HG03039 (cell line): Measurements from ENCODE around the gene ACSBG1.

Source experiments
- ATAC-seq: cut with Tn5 transposase; IDR thresholded peaks from one replicate; pipeline ENCODE4 v1.9.1; 2021; ENCODE audit warnings: mild to moderate bottlenecking, moderate library complexity; ENCODE audit not compliant: unreplicated experiment

The ACSBG1 gene

GRCh38 chr15:78204351-78205309, 29.7 kb downstream of the ACSBG1 start:
- ATAC-seq, result no peak

GRCh38 chr15:78203346-78204225, 30.8 kb downstream of the ACSBG1 start:
- no peak for ATAC-seq

- no peak for ATAC-seq
Observed at GRCh38 chr15:78201281-78202190, 32.8 kb downstream of the ACSBG1 start.

GRCh38 chr15:78200276-78200930, 34.0 kb downstream of the ACSBG1 start:
- ATAC-seq, result no peak

GRCh38 chr15:78197632-78198031, 36.7 kb downstream of the ACSBG1 start:
- ATAC-seq, result no peak

GRCh38 chr15:78195735-78196201, 38.6 kb downstream of the ACSBG1 start:
- ATAC-seq, result no peak

GRCh38 chr15:78194568-78194925, 39.8 kb downstream of the ACSBG1 start:
- no peak for ATAC-seq

- no peak for ATAC-seq
Observed at GRCh38 chr15:78193731-78194567, 40.4 kb downstream of the ACSBG1 start.

GRCh38 chr15:78192826-78193594, 41.4 kb downstream of the ACSBG1 start:
- ATAC-seq, result no peak

GRCh38 chr15:78182821-78183220, 51.5 kb downstream of the ACSBG1 start:
- no peak for ATAC-seq

GRCh38 chr15:78182336-78182700, 52.0 kb downstream of the ACSBG1 start:
- no peak for ATAC-seq

GRCh38 chr15:78179906-78180305, 54.5 kb downstream of the ACSBG1 start:
- no peak for ATAC-seq

GRCh38 chr15:78179286-78179840, 55.0 kb downstream of the ACSBG1 start:
- ATAC-seq, result no peak

GRCh38 chr15:78178064-78178463, 56.3 kb downstream of the ACSBG1 start:
- ATAC-seq, result no peak

GRCh38 chr15:78177447-78177873, 56.9 kb downstream of the ACSBG1 start:
- no peak for ATAC-seq

GRCh38 chr15:78175330-78175729, 59.0 kb downstream of the ACSBG1 start:
- no peak for ATAC-seq

GRCh38 chr15:78174401-78174800, 60.0 kb downstream of the ACSBG1 start:
- no peak for ATAC-seq

- no peak for ATAC-seq
Observed at GRCh38 chr15:78171864-78172472, 62.4 kb downstream of the ACSBG1 start.
